Measurements from ENCODE around the gene RNF6.
"Not testable (repeated sequence)": the region's sequence is repeated elsewhere in the genome, so short reads cannot be mapped to it uniquely, and the experiment has no call there.

RNF6 gene

DNA sequence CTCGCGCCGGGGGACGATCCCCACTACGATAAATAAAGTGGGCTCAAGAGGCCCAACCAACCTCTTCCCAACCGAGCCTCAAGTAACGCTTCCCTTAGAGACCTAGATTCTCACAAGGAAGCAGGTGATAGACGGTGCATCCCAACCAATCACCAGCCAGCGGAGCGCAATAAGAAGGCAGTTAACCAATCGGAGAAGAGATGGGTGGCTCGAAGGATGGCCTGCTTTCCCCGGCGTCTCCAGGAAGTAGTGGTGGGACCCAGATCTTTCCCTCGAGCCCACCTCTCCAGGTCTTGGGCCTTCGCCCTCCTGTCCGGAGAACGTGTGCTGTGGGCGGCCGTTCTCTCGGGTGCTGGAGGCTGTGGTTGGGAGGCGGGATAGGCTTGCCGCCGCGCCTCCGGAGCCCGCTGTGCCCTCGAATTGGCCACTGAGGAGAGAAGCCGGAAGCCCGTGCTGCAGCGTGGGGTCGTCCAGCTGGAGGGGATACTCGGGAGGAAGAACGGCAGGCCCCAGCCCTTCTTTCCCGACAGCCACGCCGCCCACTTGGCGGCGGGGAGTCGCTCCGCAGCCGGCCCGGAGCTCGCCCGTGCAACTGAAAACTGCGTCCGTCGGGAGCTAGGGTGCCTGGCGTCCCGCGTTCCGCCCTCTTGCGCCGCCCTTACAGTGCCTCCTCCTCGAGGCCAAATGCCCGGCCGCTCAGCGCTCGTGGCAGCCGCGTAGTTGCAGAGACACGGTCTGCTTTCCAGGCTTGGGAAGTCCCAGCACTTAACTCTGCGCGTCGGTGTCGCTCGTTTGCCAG is at the start of gene RNF6:
Gene RNF6 (minus strand): TSS at position 594 of the 799 bp plus-strand sequence. CDS start 2,665 bp downstream, outside the sequence.
- peak; percentile 83 to 98 (median 95) for DNase-seq
- intact Hi-C loops (cut with DNase I) = loop anchor here (2.0 to 5.0 kb wide), 2 partner anchors 33 to 335 kb away; partner anchors contain the start of genes CDK8 and WASF3

DNA sequence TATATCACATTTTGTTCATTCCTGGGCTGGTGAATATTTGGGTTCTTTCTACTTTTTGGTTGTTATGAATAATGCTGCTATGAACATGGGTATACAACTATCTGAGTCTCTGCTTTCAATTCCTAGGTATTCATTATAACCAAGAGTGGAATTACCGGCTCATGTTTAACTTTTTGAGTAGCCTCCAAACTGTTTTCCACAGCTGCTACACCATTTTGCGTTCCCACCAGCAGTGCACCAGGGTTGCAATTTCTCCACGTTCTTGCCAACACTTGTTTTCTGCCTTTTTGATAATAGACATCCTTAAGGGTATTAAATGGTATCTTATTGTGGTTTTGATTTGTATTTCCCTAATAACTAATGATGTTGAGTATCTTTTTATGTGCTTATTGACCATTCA is 48.6 kb upstream of the RNF6 start:
- intact Hi-C loops (cut with DNase I) = no loop called here
- DNase-seq = no peak

DNA sequence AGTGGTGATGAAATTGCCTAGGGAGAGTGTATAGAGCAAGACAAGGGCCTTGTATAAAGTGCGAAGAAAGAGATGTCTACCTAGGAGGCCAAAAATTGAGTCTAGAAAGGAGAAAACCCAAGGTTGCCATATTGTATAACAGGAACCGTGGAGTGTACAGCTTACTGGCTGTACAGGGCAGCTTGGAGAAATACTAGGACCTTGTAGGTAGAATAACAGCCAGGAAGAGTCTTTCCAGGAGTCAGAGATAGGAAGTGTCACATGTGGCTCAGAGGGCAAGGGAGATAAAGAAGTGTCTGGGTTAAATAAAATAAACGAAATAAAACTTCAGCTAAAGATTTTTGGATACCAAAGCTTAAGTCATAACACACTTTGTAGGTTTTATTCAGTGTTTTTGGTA is 44.2 kb upstream of the RNF6 start:
- no peak for DNase-seq
- intact Hi-C loops (cut with DNase I) = no loop called here

DNA sequence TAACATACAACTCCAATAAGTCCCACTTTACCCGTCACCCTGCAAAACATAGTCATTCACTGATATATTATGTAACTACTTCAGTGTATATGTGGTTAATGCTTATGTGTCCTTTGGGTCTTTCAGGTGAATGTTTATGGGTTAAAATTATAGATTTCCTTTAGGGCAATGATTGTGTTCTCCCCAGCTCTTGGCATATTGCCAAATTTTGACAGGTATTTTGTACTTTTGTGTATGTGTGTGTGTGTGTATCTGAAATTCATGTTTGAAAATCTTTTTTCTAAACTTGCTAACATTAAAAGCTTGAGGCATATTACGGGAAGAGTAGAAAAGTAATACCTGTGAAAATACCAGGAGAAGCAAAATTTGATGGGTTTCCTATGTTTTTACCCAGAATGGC is 40.0 kb upstream of the RNF6 start:
- intact Hi-C loops (cut with DNase I) = no loop called here
- no peak for DNase-seq

DNA sequence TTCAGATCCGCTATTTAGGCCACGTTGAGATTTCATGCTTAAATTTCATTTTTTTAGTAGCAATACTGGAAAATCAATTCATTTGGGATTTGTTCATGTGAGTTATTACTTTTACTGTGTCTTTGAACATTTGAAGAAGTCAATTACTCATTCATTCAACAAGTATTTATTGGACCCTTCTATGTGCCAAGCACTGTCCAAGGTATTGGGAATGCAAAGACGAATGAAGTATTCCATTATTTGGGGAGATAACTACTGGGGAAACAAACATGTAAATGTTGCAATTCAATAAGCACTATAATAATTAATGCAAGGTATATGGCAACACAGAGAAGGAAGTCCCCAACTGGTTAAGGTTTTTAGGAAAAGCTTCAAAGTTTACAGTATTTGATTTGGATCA is 37.5 kb upstream of the RNF6 start:
- no peak for DNase-seq
- intact Hi-C loops (cut with DNase I) = no loop called here

DNA sequence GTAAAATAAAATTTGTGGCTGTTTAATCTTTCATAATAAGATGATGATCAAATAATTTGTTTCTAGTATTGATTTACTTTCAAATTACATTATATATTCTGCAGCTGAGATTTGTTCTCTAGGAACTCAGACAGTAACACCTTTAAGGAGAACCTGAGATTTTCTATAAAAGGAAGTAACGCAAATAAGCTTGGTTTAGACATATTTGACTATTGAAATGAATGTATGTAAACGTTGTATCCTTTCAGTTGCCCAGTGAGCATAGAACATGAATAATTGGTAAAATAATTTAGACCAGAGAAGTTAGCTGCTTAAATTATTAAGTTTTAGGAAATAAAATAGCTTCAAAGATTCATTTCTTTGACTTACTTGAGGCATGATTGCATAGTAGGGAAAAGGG is 34.9 kb upstream of the RNF6 start:
- intact Hi-C loops (cut with DNase I) = no loop called here
- no peak for DNase-seq

DNA sequence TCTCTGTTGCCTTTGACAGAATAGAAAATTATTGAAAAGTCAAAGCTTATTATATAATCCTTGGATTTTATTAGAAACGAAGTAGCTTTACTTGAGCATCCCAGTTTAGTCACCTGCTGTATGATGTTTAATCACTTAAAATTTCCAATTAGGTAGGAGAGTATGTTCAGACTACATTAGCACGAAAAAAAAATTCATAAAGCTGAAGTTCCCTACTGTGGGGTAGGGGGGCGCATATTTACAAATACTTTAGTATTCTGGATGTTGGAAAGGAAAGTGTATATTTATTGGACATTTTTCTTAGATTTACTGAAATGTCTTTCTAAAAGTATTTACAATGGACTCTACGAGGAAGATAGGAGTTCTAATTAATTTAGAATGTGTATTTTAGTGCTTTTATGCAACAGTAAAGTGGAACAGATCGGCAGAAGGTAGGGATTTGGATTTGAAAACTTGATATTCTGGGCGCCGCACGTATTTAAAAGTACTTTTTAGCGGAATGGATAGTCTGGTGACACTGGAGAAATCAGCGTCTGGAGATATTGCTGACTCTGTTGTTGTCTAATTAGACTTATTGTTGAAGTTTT is 33.7 kb upstream of the RNF6 start:
- DNase-seq = no peak
- intact Hi-C loops (cut with DNase I) = loop anchor here (2.0 kb wide), 2 partner anchors 33 to 69 kb away; partner anchors contain the start of gene RNF6

DNA sequence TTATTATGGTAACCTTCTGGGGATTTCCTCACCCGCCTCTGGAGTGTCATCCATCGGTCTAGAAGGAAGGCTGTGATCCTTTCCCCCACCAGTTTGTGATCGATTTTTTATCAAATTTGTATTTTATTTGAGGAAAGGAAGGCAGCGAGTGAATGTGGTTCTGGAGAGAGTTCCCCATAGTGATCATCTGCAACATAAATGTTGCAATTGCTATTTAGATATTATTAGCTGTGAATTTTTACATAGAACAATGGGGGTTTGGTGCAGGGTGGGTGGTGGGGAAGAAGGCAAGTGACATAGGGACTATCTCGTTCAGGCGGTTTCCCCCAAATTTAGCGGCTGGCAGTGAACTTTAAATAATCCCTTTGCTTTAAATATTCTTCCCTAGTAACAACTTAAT is 33.0 kb upstream of the RNF6 start:
- intact Hi-C loops (cut with DNase I) = loop anchor here (2.0 kb wide), 2 partner anchors 32 to 68 kb away; partner anchors contain the start of gene RNF6
- peak in 5 of 42 donors; percentile 2 to 15 (median 4) for DNase-seq

DNA sequence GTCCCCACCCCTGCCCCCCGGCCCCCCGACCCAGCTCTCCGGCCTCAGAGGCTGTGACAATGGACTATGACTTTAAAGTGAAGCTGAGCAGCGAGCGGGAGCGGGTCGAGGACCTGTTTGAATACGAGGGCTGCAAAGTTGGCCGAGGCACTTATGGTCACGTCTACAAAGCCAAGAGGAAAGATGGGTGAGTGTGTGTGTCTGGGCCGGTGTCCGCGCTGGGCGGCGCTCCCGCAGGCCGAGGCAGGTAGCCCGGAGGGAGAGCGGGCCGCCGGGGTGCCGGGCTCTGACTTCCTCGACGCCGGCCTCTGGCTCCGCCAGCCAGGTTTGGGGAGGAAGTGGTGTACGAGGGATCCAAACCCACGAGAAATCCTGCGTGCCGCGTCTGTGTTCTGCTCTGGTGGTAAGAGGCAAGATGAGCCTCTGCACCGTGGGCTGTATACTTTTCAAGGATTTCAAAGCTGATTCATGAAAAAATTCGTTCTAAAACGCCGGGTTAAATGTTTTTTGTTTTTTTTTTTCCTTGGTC is 32.5 kb upstream of the RNF6 start:
- peak; percentile 28 to 82 (median 64) for DNase-seq
- intact Hi-C loops (cut with DNase I) = loop anchor here (2.0 kb wide), 2 partner anchors 32 to 68 kb away; partner anchors contain the start of gene RNF6

DNA sequence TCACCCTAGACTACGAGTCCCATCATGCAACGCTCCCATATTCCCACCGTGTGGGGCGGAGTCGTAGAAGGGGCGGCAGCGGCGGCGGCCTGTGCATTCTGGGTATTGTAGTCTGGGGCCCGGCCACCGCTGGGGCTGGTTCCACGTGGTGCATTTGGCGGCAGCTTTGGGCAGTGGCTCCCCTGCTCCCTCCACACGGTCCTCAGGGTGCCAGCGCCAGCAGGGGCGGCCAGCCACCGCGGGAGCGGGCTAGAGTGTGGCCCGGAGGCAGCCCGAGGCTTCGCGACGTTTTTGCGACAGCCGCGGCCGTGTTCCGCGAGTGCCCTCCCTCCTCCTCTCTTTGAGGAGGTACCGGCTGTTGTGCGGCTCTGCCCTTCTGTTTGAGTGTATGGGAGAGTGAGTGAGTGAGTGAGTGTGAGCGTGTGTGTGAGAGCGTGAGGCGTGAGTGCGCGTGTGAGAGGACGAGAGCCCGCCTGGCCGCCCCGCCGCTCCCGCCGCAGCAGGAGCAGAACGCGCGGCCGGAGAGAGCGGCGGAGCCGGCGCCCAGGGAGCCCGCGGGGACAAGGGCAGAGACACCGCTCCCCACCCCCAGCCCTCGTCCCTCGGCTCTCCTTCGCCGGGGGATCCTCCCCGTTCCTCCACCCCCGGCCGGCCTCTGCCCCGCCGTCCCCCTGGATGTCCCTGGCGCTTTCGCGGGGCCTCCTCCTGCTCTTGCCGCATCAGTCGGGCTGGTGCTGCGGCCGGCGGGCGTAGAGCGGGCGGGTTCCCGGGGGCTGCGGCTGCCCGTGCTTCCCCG is 31.9 kb upstream of the RNF6 start, which contains the start of gene CDK8:
Gene CDK8 (plus strand): TSS at position 343 of the 796 bp plus-strand sequence. CDS start 513 bp downstream, outside the sequence.
- DNase-seq = peak; percentile 89 to 97 (median 93)
- intact Hi-C loops (cut with DNase I) = loop anchor here (2.0 kb wide), 2 partner anchors 31 to 67 kb away; partner anchors contain the start of gene RNF6

DNA sequence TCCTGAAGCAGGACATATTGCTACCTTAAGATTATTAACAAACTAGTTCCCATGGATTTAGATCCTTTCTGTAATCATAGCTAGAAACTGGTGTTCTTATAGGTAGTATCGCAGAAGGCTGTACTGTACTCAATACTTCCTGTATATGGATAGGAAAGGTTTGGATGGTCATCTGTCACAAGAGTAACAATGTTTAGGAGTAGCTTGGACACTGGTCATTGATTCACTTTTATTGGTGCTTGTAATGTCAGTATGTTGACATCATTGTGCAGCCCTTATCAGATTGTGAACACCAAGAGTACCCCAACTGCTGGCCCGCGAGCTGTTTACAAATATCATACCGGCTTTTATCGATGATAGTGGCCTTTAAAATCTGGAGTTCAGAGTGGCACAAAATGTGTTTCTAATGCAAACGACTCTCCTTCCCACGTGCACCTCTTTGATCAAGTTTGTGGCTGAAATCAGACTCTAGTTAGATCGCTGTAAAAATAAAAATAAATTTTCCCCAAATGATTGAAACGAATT is 31.2 kb upstream of the RNF6 start:
- intact Hi-C loops (cut with DNase I) = no loop called here
- DNase-seq = peak in 5 of 42 donors; percentile 2 to 43 (median 22)

DNA sequence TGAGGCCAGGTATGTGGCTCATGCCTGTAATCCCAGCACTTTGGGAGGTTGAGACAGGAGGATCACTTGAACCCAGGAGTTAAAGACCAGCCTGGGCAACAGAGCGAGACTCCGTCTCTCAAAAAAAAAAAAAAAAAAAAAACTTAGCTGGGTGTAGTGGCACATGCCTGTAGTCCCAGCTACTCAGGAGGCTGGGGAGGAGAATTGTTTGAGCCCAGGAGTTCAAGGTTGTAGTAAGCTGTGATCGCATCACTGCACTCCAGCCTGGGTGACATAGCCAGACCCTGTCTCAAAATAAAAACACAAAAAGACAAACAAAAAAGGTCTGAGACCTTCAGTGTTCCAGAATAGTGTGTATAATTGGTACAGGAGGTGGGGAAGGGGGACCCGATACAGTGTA is 29.9 kb upstream of the RNF6 start:
- DNase-seq; intact Hi-C loops (cut with DNase I): not testable (repeated sequence)

DNA sequence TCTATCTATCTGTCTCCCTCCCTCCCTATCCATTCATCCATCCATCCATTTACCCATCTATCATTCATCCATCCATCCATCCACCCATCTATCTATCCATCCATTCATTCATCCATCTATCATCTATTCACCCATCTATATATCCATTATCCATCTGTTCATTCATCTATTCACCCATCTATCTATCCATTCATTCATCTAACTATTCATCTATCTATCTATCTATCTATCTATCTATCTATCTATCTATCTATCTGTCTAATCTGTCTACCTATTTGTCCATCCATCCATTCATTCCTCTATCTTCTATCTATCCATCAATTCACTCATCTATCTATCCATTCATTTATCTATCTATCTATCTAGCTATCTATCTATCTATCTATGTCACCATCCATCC is 27.4 kb upstream of the RNF6 start:
- intact Hi-C loops (cut with DNase I) = no loop called here
- DNase-seq = no peak

DNA sequence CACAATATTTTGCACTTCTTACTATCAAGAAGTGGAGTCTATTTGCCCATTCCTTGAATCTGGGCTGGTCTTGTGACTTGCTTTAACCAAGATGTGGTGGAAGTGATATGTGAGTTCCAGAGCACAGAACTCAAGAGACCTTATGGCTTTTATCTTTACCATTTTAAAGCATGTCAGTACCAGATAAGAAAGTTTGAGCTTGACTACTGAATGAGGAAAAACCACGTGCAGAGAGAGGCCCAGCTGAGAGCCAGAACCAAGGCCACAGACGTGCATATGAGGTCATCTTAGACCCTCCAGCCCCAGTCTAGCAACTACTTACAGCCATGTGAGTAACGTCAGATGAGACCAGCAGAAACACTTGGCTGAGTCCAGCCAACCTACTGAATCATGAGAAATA is 25.5 kb upstream of the RNF6 start:
- intact Hi-C loops (cut with DNase I) = no loop called here
- no peak for DNase-seq

DNA sequence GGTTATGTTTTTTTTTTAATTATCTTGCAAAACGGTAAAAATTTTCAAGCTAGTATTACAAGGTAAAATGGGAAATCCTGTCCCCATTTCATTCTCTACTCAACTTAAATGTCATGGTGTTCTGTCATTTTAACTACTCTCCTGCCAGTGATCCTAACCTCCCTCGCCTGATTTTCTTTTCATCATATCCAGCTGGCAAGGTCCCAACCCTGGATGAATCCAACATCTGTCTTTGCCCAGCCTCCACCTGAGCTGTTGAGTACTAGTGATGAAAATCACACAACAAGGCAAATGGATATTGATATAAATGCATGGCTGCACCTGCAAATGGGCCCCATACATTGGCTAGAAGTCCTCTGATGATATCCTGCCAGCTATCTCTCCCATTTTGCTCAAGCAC is 24.9 kb upstream of the RNF6 start:
- intact Hi-C loops (cut with DNase I) = no loop called here

DNA sequence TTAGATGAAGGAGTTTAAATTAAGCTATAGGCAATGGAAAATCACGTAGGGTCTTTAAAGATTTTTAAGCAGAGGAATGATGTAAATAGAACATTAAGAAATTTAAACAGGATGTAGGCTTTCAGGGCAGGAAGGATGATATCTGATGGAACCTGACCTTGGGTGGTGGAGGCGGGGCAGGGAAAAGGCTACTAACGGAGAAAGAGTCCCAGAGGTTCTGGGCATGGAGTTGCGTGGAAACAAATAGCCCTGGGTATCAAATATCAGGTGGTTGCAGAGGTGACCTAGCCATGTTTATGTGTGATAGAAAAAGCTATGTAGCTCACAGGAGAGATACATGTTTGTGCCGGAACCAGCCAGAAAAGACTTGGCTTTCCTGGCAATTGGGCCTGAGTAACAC is 24.0 kb upstream of the RNF6 start:
- intact Hi-C loops (cut with DNase I) = no loop called here
- no peak for DNase-seq

More for the DNA sequence above, 24.9 kb upstream of the RNF6 start:
- no peak for DNase-seq

DNA sequence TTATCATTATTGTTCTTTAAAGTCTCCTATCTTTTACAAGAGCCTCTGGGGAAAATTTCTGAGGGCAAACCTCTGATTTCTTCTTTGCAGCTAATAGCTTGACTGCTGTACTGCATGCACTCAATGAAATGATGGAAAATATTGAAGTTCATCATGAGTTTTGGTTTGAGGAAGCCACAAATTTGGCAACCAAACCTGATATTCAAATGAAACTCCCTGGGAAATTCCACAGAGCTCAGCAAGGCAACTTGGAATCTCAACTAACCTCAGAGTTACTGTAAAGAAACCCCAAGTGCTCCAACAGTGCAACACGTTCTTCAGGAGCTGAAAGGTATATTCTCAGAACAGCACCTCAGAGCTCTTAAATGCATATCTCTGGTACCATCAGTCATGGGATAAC is 14.2 kb upstream of the RNF6 start:
- no peak for DNase-seq
- intact Hi-C loops (cut with DNase I) = no loop called here

DNA sequence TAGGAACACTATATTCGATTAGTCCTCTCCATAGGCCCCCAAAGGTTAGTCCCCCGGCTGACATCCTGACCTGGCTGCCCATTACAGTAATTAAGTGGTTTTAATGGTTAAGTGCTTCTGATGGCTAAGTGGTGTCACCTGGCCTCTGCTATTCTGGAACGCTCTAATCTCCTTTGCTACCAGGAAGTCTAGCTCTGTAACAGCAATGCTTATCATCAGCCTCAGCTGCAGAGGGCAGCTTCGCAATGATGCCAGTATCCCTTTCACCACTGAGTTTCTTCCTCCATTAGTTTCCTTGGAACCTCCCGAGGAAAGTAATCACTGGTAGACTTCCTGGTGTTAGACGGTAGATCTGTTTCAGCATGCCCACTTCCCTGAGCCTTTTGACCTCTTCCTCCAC is 8.6 kb upstream of the RNF6 start:
- intact Hi-C loops (cut with DNase I) = no loop called here
- no peak for DNase-seq

DNA sequence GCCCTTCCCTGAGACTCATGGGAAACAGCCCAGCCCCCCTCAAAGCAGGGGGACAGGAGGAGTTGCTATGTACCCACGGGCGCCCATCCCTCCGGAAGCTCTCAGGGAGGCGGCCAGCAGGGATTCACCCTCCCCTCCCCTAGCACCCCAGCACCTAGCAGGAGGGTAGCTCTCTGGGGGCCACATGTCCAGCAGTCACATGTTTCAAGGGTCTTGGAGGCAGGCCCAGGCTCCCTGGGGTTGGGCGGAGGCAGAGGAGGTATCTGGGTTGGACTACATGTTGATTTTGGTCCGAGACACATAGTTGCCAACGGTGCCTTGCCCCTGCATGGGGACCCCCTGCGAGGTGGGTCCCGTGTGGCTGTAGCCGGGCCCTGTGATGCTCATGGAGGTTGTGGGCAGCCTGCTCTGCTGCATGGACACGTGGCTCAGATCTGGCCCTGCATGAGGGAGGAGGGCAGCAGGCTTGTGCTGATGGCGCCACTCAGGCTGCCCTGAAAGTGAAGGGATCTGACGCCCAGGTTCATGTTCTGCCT is 7.0 kb upstream of the RNF6 start:
- intact Hi-C loops (cut with DNase I) = no loop called here
- DNase-seq = no peak
